Measurements from ENCODE around the gene RASAL2.

Gene RASAL2

DNA sequence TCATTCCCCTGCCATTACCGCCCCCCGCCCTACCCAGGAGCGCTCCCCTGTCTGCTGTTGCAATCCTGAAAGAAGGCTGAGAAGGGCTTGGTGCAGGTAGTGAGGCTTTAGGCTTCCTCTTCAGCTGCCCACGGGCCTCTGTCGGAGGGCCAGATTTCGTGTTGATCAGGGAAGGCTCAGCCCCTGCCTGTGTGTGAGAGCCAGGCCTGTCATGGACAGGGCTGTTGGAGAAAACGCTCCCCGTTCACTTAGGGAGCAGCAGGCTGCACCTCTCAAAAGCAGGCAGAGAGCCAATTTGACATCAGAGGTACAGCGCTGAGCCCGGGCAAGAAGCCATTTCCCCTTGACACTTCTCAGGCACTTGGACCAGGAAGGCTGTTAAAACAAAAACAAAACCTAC is 438.0 kb downstream of the RASAL2 start:
- no peak for DNase-seq (ENCODE audit: low read depth in 1 of 2, low spot score in 1 of 2)

DNA sequence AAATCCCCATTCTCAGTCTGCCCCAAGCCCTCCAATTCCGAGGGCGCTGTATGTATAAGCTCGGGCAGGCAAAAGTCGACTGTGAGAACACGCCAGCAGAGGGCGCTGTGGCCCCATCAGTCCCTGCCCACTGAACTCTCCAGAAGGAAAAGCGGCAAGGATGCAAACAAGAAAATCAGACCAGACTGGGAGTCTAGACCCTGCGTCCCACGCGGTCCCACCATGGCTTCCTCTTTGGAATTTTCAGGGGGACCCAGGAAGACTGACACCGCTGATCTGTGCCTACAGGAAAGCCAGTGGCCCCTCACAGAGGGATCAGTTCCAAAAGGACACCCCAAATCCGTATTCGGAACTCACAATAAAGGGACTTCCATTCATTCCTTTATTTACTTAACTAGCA is 438.5 kb downstream of the RASAL2 start:
- DNase-seq (ENCODE audit: low read depth in 1 of 2, low spot score in 1 of 2) = peak; percentile 62 to 67

DNA sequence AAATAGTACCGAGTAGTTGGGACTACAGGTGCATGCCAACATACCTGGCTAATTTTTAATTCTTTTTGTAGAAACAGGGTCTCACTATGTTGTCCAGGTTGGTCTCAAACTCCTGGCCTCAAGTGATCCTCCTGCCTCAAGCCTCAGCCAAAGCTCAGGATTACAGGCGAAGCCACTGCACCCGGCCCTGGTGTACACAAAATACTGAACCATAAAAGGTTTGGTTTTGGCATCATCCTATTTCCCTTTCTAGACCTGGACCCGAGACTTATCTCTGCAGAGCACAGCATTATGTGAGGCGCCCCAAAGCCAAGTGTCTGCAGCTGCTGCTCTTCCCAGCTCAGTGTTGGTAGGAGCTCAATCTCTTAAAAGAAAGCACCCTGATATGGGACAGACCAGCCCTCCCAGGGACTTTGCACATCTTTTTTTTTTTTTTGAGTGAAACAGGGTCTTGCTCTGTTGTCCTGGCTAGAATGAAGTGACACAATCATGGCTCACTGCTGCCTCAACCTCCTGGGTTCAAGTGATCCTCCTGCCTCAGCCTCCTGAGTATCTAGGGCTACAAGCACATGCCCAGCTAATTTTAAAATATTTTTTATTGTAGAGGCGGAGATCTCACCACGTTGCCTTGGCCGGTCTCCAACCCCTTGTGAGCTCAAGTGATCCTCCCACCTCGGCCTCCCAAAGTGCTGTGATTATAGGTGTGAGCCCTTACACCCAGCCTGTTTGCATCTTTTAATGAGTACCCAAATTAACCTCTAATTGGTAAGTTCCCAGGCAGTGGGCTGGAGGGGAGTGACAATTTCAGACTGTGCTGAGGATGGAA is 439.4 kb downstream of the RASAL2 start:
- DNase-seq (ENCODE audit: low read depth in 1 of 2, low spot score in 1 of 2) = no peak
